DMS79 (cell line): ENCODE data around the gene SLC30A3.
"Not testable (repeated sequence)": the region's sequence is repeated elsewhere in the genome, so short reads cannot be mapped to it uniquely, and the experiment has no call there.

Experiments
- DNase-seq: peaks from one replicate; lab custom pipeline; 2025; lab: John Stamatoyannopoulos, UW

SLC30A3 gene, protein sequence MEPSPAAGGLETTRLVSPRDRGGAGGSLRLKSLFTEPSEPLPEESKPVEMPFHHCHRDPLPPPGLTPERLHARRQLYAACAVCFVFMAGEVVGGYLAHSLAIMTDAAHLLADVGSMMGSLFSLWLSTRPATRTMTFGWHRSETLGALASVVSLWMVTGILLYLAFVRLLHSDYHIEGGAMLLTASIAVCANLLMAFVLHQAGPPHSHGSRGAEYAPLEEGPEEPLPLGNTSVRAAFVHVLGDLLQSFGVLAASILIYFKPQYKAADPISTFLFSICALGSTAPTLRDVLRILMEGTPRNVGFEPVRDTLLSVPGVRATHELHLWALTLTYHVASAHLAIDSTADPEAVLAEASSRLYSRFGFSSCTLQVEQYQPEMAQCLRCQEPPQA

DNA sequence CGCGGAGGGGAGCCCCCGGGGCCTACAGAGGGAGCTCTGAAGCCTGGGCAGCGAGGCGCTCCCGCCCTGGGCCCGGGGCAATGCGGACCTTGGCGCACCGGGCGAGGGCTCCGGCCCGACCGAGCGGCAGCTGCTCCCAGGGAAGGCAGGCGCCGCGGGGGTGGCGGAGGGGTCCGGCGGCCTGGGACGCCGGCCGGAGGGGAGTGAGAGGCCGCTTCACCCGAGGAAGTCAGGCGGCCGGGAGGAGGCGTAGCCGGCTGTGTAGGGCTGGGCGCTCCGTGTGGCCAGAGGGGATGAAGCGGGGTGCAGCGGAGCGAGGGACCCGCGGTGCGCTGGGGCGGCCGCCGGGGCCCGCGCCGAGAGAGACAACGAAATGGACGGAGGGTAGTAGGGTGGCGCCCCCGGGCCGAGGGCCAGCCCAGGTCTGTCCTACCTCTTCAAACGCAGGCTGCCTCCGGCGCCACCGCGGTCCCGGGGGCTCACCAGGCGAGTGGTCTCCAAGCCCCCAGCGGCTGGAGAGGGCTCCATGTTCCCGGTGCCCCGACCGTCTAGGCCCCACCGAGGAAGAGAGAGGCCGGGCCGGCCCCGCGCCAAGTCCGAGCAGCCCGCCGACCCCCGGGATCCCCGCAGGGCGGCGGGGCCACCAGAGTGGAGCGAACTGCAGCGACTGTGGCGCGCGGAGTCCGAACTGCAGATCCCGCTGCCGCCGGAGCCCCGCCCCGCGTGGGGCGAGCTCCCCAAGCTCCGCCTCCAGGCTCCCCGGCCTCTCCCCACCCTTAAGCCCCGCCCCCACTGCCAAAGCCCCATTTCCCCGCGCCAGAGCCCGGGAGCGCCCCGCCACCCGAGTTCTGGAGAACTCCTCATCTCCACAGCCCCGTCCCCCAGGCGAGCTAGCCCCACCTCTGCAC lies at the start of gene SLC30A3:
Gene SLC30A3, minus strand, starts transcription at position 669 of the 908 bp plus-strand sequence. Its CDS starts 141 bp downstream, at position 528.
- no peak for DNase-seq

DNA sequence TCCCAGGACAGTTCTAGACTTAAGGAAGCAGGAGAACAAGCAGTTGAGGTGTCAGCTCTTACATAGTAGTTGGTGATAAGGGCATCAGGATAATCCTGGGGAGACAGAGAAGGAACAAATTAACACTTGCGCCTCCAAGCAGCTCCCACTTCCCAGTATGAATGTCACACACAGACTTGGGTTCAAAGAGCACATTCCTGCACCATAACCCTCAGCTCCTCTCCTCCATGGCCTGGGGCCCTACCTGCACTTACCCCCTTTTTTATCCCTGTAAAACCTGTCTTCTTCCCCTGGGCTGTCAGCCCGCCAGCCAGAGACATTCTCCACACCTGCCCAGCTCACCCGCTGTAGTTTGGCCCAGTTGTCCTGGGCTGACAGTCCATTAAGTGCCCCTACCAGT lies 49.3 kb upstream of the SLC30A3 start:
- no peak for DNase-seq

DNA sequence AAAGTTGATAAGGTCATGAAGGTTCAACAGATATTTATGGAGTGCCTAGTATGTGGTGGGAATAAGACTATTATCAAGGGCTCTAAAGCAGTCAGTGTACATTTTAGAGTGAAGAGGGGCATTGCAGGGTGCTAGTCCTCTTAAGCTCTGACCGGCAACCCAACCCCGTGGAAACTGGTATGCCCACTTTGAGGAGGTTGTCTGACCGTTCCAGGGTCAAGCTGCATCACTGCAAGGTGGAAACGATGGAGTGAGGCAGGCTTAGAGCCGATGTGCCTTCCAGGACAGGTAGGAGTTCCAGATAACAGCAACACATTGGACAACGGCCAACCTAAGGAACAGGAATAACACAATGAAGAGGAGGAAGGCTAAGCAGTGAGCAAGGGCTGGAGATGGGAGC lies 46.8 kb upstream of the SLC30A3 start:
- DNase-seq: no peak

DNA sequence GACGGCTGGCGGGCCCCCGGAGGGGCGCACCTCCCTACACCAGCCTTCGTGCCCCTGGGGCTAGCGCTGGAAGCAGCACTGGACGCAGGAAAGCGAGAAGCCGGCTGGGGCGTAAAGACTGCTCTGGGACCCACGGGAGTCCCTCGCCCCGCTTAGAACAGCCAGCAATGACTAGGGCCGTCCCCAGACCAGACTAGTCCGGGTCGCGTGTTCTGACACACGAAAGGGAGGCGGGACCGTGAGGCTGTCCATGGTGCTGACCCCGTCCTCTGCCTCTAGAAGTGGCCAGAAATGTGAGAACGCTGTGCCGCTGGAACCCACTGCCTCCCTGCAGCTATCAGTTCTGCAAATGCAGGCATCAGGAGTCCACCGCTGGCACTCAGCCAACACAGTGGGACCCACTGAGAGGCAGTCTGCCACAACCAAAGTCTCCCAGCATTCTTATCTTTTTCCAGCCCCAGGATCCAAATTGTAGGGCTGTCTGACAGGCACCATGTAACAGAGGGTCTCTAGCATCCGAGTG lies 45.6 kb upstream of the SLC30A3 start, which contains the start of gene UCN:
Gene UCN, minus strand, starts transcription at position 87 of the 523 bp plus-strand sequence. CDS start 550 bp downstream, outside the sequence.
- DNase-seq: no peak

DNA sequence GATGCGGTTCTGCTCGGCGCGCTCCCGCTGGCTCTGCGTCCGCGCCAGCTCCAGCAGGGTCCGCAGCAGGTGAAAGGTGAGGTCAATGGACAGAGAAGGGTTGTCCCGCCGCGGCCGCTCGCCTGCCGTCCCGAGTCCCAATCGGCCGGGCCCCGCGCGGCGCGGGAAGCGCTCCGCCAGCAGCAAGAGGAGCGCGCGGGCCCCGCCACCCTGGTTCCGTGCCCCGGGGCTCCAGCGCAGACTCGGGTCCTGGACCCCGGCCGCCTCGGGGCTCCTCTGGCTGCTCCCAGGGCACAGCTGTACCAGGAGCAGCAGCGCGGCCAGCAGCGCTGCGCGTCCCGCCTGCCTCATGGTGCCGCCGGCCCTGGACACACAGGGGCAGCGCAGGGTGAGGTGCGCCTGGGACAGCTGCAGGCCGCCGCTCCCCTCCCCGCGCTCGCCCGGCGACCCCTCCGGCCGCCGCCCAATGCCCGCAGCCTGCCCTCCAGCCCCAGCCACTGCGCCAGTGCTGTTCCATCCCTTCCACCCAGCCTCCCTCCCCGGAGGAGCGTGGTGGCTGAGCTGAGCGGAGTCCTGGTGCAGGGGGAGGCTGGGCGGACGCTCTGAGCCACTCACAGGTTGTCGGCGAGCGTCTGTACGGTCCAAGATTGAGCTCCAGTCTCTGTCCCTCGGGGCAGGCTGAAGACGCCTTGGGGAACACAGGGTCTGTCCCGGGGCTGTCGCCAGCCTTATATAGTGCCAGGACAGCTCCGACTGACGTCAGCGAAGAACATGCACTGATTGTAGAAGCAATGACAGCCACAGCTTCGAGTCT lies 44.9 kb upstream of the SLC30A3 start:
- DNase-seq: no peak

DNA sequence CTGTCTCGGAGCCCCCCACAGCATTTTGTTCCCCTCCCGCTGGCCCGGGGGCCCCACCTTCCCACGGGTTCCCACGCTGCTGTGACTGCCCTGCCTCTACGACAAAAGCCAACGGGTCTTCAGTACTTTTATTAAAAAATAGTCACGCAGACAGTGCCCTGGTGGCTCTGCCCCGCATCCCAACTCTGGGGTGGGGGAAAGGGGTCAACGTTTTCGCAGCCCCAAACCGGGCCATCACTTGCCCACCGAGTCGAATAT lies 44.4 kb upstream of the SLC30A3 start:
- DNase-seq: no peak

DNA sequence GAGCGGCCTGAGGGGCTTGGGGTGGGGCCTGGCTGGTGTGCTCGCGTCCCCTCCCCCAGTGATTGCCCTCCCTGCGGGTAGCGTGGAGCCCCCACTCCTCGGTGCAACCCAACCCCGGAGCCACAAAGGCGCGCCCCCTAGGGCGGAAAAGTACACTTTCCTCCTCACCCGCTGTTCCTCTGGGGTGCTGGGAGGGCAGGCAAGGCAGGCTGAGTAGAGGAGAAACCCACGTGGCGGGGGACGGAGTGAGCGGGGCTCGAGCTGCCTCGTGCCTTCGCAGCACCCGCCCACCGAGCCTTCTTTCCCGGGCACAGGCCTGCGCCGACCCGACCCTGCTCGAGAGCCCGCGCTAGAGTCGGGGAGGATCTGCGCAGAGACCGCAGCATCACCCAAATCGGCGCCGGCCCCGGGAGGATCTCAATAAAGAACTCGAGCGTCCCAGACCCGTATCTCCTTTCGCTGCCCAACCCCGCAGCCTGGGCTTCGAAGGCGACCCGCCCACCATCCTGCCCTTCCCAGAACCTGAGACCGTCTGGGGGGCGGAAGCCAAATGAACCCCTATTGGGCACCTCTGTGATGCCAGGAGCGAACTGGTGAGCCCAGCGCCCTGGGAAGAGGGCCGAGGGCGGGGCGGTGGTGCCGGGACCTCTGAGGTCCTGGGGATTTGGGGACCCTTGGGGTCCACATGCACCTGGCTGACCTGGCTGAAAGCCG lies 43.9 kb upstream of the SLC30A3 start:
- DNase-seq: no peak

DNA sequence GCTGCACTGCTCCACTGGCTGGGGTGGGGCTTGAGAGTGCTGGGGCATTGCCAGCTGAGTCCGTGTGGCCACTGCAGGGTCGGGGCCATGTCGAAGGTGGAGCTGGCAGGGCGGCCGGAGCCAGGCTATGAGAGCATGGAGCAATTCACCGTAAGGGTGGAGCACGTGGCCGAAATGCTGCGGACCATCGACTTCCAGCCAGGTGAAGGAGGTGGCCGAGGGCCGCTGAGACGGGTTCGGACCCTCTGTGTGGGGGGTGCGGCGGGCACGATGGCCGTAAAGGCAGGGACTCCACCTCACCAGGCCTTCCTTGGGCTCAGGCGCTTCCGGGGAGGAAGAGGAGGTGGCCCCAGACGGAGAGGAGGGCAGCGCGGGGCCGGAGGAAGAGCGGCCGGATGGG lies 43.3 kb upstream of the SLC30A3 start:
- no peak for DNase-seq

DNA sequence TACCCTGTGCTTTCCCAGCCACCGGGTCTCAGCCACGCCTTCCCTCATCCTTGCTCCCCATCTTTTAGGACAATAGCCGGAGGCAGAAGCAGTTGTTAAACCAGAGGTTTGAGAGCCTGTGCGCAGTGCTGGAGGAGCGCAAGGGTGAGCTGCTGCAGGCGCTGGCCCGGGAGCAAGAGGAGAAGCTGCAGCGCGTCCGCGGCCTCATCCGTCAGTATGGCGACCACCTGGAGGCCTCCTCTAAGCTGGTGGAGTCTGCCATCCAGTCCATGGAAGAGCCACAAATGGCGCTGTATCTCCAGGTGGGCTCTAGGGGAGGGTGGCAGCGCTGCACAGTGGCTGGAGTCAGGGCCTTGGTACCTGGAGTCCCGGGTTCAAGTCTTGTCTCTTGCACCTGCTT lies 42.7 kb upstream of the SLC30A3 start:
- no peak for DNase-seq

DNA sequence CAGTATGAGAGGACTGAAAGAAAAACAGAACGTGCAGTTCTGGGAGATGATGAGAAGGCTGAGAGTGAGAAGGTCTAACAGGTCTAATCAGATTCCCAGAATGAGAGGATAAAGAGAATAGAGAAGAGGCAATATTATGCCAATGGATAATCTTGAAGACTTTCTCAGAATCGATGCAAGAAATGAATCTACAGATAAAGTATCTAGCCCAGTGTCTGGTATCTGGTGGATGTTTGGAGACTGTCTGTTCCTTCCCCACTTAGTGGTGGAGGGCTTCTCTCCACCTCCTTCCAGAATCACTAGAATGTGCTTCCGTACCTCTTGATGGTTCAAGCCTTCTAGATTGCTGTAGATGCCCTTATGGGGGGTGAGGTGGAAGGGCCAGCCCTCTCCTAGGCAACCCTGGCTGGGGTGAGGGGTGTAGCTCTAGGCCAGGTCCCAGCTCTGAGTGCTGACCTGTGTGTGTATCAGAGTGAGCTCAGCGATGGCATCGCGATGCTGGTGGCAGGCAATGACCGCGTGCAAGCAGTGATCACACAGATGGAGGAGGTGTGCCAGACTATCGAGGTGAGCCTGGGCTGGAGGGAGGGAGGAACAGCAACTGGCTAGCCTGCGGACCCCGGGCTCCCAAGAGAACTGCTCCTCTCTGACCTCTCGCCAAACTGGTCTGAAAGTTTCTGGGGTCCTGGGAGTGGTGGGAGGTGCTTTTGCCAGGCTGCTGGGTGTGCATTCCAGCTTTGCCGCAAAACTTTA lies 41.8 kb upstream of the SLC30A3 start:
- no peak for DNase-seq

DNA sequence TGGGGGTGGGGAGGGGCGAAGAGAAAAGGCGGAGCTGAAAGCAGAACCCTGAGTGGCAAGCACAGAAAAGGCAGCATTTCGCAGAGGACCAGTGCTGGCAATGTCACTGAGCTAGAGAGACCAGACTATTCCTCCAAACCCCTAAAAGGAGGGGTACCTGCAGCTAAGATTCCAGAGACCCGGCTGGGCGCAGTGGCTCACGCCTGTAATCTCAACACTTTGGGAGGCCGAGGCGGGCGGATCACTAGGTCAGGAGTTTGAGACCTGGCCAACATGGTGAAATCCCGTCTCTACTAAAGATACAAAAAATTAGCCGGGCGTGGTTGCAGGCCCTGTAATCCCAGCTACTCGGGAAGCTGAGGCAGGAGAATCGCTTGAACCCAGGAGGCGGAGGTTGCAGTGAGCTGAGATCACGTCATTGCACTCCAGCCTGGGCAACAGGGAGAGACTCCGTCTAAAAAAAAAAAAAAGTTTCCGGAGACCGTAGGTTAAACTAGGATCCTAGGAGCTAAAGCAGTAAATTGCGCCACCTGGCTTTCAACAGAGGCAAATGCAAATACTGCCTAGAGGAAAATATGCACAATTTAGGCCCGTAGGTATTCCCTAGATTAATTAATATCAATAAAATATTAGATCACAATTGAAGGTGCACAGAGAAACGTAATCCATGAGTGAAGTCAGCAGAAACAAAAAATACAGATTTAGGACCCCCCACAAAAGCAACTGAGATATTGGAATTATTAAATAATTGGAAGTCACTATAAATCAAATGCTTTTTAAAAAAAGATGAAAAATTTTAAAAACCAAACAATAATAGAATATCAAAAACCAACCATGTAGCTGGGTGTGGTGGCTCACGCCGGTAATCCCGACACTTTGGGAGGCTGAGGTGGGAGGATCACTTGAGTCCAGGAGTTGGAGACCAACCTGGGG lies 40.5 kb upstream of the SLC30A3 start:
- DNase-seq: peak; percentile 54

DNA sequence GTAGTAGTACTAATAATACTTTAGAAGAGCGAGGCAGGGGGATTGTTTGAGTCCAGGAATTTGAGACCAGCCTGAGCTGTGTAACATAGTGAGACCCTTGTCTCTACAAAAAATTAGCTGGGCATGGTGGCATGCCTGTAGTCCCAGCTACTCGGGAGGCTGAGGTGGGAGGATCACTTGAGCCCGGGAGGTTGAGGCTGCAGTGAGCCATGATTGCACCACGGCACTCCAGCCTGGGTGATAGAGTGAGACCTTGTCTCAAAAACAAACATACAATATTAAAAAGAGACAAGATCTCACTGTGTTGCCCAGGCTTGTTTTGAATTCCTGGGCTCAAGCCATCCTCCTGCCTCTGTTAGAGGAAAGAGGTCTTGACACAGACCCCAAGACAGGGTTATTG lies 37.8 kb upstream of the SLC30A3 start:
- not testable (repeated sequence) for DNase-seq

DNA sequence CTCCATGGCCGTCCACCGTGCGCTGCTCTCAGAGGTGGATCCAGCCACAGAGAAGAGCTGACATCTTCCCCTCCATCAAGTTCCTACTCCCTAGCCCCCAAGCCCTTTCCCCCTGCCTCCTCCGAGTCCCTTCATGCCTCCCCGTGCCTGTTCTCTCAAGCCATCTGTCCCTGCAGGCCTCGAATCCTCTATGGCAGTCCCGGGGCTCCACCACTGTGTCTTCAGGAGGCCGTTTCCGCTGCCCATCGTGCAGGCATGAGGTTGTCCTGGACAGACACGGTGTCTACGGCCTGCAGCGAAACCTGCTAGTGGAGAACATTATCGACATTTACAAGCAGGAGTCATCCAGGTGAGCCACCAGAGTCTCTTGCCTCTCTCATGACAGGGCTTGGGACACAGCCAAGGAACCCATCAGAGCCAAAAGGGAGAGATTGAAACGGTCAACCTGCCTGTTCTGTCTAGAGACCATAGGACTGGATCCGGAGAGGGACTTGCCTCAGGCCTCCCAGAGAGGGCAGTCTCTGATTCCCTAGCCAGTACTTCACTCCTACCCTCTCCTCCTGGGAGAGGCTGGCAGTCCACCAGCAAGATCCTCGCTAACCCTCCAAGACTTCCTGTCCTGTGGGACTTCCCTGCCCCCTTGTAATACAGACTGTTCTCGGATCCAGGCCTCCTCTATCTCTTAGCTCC lies 35.7 kb upstream of the SLC30A3 start:
- peak; percentile 17 for DNase-seq

DNA sequence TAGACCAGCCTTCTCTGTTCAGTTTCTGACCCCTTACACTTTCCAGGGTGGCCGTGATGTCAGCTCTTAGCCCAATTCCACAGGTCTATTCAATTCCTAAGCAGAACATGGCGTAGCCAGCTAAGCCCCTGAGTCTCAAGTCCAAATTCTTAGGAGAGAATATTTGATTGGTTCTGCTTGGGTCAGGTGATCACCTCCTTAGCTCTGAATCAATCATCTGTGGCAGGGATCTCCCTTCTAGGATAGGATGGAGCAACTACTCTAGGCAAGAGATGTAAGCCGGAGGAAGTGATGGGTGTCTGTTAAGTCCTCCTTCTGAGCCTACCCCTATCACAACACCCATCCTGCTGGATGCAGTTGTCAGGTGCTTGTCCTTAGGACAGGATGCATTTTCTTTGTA lies 34.3 kb upstream of the SLC30A3 start:
- DNase-seq: no peak

DNA sequence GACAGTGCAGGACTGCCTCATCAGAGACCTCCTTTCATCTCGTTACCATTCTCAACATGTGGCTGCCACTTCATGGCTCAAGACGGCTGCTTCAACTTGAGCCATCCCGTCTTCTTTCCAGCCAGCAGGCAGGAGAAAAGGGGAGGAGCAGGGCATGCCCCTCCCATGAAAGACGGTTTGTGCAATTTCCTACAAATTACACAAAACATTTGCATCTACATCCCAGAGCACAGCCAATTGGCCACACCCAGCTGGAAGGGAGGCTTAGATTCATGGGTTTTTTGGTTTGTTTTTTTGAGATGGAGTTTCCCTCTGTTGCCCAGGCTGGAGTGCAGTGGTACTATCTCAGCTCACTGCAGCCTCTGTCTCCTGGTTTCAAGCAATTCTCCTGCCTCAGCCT lies 33.6 kb upstream of the SLC30A3 start:
- no peak for DNase-seq

DNA sequence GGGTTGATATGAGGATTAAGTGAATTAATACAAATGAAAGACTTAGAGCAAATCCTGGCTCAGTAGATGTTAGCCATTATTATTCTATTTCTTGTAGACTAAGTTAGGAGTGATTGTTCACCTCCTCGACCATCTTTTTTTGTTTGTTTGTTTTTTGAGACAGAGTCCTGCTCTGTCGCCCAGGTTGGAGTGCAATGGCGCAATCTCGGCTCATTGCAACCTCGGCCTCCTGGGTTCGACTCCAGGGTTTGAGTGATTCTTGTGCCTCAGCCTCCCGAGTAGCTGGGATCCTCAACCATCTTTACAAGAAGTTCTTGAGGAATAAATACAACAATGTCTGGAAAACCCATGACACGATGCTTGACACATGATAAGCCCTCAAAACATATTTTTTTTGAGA lies 32.1 kb upstream of the SLC30A3 start:
- DNase-seq: no peak

DNA sequence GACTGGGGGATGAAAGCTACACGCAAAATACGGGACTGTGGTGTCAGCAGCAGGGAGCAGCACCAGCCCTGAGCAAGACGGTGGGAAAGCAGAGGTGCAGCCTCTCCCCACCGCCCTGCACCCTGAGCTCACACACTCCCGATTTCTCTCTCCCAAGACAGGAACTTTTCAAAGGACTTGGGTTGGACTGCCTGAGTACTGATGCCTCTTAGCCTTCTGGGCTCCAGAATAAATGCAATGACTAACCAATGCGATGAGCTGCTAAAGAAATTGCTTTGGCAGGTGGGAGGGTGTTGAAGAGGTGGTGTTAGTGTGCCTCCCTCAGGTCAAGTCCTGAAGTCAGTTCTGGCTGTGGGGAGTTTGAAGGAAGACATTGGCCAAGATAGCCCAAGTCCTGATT lies 29.0 kb upstream of the SLC30A3 start:
- DNase-seq: no peak

DNA sequence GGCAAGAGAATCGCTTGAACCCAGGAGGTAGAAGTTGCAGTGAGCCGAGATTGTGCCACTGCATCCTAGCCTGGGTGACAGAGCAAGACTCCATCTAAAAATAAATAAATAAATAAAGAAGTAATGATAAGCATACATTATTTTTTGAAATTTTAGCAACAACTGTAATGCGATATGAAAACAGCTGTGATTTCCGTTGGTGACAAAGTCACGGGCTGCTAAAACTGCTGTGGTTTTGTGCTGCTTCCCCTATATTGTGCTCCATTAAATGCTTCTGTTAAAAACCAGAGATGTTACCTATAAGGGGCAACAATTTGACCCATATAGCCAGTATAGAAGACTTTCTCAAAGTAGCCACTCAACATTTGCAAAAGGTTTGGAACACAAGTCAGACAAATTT lies 27.7 kb upstream of the SLC30A3 start:
- DNase-seq: no peak

DNA sequence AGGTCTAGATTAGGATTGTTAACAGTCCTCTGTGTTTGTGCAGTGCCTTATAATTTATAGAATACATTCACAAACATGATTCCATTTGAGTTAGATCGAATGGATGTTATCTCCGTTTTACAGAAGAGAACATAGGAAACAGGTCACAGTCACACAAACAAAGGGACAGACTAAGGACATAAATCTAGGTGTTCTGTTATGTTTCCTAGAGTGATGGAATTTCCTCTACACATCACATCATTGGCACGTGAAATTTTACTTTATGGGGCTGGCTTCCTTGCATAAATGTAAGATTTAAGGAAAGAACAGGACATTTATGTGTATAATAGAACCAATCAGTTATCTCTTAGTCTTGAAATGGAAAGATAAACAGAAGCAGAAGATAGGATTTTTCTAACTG lies 25.8 kb upstream of the SLC30A3 start:
- DNase-seq: no peak
